Subcutaneous adipose tissue (tissue), 4 donors: ENCODE measurements around the gene TNRC6A. TPM values are rescaled to one million over a fixed set of nuclear protein-coding genes. Genes with fewer than 3 reads are reported as not detected.

ENCODE experiments used
- CTCF ChIP-seq: fragments of 450-650 bp; IDR thresholded peaks from one replicate; pipeline ENCODE4 v1.5.1; 2016; ENCODE audit warnings: low read depth, mild to moderate bottlenecking, control low read depth, antibody characterized with exemption, moderate library complexity
- total RNA-seq, 4 donors: library from RNA; depleted of rRNA; stranded (reverse); fragments of >200 nt; gene quantifications; one replicate each; pipeline ENCODE4 v1.1.0, GENCODE V29; 2016

Gene TNRC6A
- total RNA-seq, 4 donors from 2014 or later = 52.4 to 72.9 (median 58.1) TPM

GRCh38 chr16:24728891-24729242 lies 584 bp upstream of the TNRC6A start:
- no peak for TF ChIP-seq CTCF

GRCh38 chr16:24729951-24730815 lies 732 bp downstream of the TNRC6A start:
- no peak for TF ChIP-seq CTCF

GRCh38 chr16:24730914-24731313 lies 1.5 kb downstream of the TNRC6A start:
- no peak for TF ChIP-seq CTCF

- TF ChIP-seq CTCF = no peak
Measured at GRCh38 chr16:24731722-24732419, 2.4 kb downstream of the TNRC6A start.

GRCh38 chr16:24734382-24734781 lies 4.9 kb downstream of the TNRC6A start:
- TF ChIP-seq CTCF = no peak

GRCh38 chr16:24736758-24737157 lies 7.3 kb downstream of the TNRC6A start:
- no peak for TF ChIP-seq CTCF

GRCh38 chr16:24737391-24737871 lies 8.0 kb downstream of the TNRC6A start:
- TF ChIP-seq CTCF = no peak
